Measurements from ENCODE around the gene AFAP1L1. TPM values are rescaled to one million over a fixed set of nuclear protein-coding genes. Genes with fewer than 3 reads are reported as not detected.

AFAP1L1 gene
- total RNA-seq, 1 donor from 2014 or later = 32.7 TPM

- TF ChIP-seq CTCF (IDR thresholded peaks at IDR 0.05) = no peak
- H3K4me1 ChIP-seq = peaks cover 7% of the 10 kb centered on the region
- H3K27ac ChIP-seq = no peak overlapping the region
- no peak for DNase-seq
- H3K27me3 ChIP-seq = no peaks in the 10 kb centered on the region
- no peaks in the 10 kb centered on the region for H3K36me3 ChIP-seq
- intact Hi-C loops (cut with DNase I) = loop anchor here (5.0 kb wide), 1 partner anchor 57 kb away; no protein-coding TSS in a partner anchor
- H3K9me3 ChIP-seq = no peaks in the 10 kb centered on the region
- no peak for ATAC-seq
- H3K4me3 ChIP-seq = no peak overlapping the region
These were observed 44.1 kb downstream of the AFAP1L1 start for GRCh38 chr5:149315753-149316152.

GRCh38 chr5:149317281-149318048 lies 45.8 kb downstream of the AFAP1L1 start:
- Histone ChIP-seq H3K9me3 (no peaks in the 10 kb centered on the region), H3K4me1 (peaks cover 11% of the 10 kb centered on the region), H3K27me3 (no peaks in the 10 kb centered on the region), H3K27ac (no peak overlapping the region), H3K4me3 (no peak overlapping the region), H3K36me3 (no peaks in the 10 kb centered on the region)
- DNase-seq (no peak), ATAC-seq (peak; percentile 42)
- peak; percentile 80 for TF ChIP-seq CTCF (IDR thresholded peaks at IDR 0.05)
- intact Hi-C loops (cut with DNase I) = loop anchor here (5.0 kb wide), 1 partner anchor 55 kb away; no protein-coding TSS in a partner anchor

DNA sequence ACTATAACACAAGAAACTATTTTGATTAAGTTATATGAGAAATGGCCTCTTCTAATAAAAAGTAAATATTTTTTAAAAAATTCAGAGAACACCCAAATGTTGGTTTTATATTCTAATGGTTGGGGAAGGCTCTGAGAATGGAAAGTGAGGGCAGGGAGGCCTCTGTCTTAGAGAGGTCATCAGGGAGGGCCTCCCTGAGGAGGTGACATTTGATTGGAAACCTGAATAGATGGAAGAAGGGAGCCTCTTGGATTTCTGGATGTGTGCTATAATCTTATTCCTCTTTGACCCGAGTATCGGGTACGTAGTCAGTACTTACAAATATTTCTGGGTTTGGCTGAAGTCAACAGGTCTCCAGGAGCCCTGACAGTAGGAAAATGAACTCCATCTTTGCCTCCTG lies 47.5 kb downstream of the AFAP1L1 start:
- H3K4me1 ChIP-seq = peaks cover 11% of the 10 kb centered on the region
- no peak overlapping the region for H3K4me3 ChIP-seq
- intact Hi-C loops (cut with DNase I) = loop anchor here (5.0 kb wide), 1 partner anchor 53 kb away; no protein-coding TSS in a partner anchor
- H3K9me3 ChIP-seq = no peaks in the 10 kb centered on the region
- H3K27me3 ChIP-seq = no peaks in the 10 kb centered on the region
- TF ChIP-seq CTCF (IDR thresholded peaks at IDR 0.05) = no peak
- H3K27ac ChIP-seq = no peak overlapping the region
- ATAC-seq (no peak), DNase-seq (no peak)
- no peaks in the 10 kb centered on the region for H3K36me3 ChIP-seq

- ATAC-seq (peak; percentile 92), DNase-seq (peak; percentile 90)
- Histone ChIP-seq H3K27ac (peak overlapping the region; percentile 59), H3K9me3 (no peaks in the 10 kb centered on the region), H3K36me3 (no peaks in the 10 kb centered on the region), H3K4me1 (peaks cover 11% of the 10 kb centered on the region), H3K27me3 (no peaks in the 10 kb centered on the region), H3K4me3 (no peak overlapping the region)
- intact Hi-C loops (cut with DNase I) = no loop called here
- TF ChIP-seq CTCF (IDR thresholded peaks at IDR 0.05) = no peak
These were observed 49.2 kb downstream of the AFAP1L1 start for GRCh38 chr5:149320791-149321330.

DNA sequence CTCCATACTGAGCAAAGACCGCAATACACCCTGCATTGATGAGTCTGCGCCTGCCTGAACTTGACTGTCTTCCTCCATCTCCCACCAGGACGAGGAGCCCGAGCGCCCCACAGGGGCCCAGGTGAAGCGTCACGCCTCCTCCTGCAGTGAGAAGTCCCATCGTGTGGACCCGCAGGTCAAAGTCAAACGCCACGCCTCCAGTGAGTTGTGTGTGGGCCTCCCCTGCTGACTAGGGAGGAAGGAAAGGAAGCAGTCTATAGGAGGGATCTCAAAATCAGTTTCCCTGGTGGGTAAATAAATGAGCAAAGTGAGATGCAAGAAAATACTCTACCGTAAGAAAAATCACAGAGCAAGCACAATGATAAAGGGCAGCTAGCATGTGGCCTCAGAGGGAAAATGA lies 50.9 kb downstream of the AFAP1L1 start:
- TF ChIP-seq CTCF (IDR thresholded peaks at IDR 0.05) = no peak
- Histone ChIP-seq H3K9me3 (no peaks in the 10 kb centered on the region), H3K36me3 (no peaks in the 10 kb centered on the region), H3K4me1 (peaks cover 11% of the 10 kb centered on the region), H3K27me3 (no peaks in the 10 kb centered on the region), H3K27ac (peak overlapping the region; percentile 27), H3K4me3 (no peak overlapping the region)
- ATAC-seq (no peak), DNase-seq (no peak)
- intact Hi-C loops (cut with DNase I) = no loop called here

Measured in upper lobe of right lung (tissue), 1 donor.